ENCODE results near the gene C9orf153.

GRCh38 chr9:86301686-86302085, 42.2 kb upstream of the C9orf153 start:
- no peak for TF ChIP-seq CTCF (IDR thresholded peaks at IDR 0.05)
- no peak for TF ChIP-seq POLR2A (IDR thresholded peaks at IDR 0.05)

Measured in testis (tissue), 2 donors.